HCT116 (cell line): ENCODE data around the gene SLC9A6. TPM values are rescaled to one million over a fixed set of nuclear protein-coding genes. Genes with fewer than 3 reads are reported as not detected.

Source experiments
- ATAC-seq: fragments of 200-7000 bp; cut with Tn5 transposase; 2 replicates; pipeline ENCODE4 v1.9.1; 2020; ENCODE audit warnings: mild to moderate bottlenecking, moderate library complexity
- BruUV-seq: library from RNA; stranded (reverse); fragments of 400-500 nt; replicated peaks from 2 replicates; lab custom pipeline; 2021; lab: Mats Ljungman, UMichigan
- CTCF ChIA-PET: fragments of 300-600 bp; sonication (Branson Sonifier 250); formaldehyde crosslinking; loops from one replicate; lab custom pipeline; 2021; ENCODE audit warnings: antibody characterized with exemption; lab: Charles Lee
- POLR2A ChIA-PET: fragments of 300-600, 350-600 bp; sonication (Branson Sonifier 250); formaldehyde crosslinking; loops from one replicate; lab custom pipeline; 2021; ENCODE audit warnings: antibody characterized with exemption; lab: Charles Lee
- RAD21 ChIA-PET, 2 experiments: fragments of 300-600 bp; sonication (Branson Sonifier 250); formaldehyde crosslinking; loops; one replicate each; lab custom pipeline; 2023; ENCODE audit warnings: low total read pairs in 2 of 2; ENCODE audit not compliant: uncharacterized antibody in 2 of 2, unreplicated experiment in 2 of 2, low non-redundant PET in 1 of 2; lab: Charles Lee
- DNase-seq: peaks from one replicate; pipeline ENCODE4 v3.0.0-alpha.2; 2010; ENCODE audit warnings: low read depth, low spot score
- H2AFZ ChIP-seq: fragments of 200-600 bp; shearing (Covaris generic), sonication (generic); 2 replicates; pipeline ENCODE4 v1.6.1; 2017; ENCODE audit warnings: low read depth, mixed run types, mixed read lengths, antibody characterized with exemption, low read length; ENCODE audit not compliant: poor library complexity, severe bottlenecking
- H3K27ac ChIP-seq: 2 replicates; pipeline ENCODE4 v1.5.1; 2012; ENCODE audit warnings: low read depth, low read length
- H3K27me3 ChIP-seq: fragments of 200-600 bp; sonication (generic); 2 replicates; pipeline ENCODE4 v1.6.1; 2016; ENCODE audit warnings: mixed run types, low read length, mixed read lengths; ENCODE audit not compliant: insufficient read depth
- H3K36me3 ChIP-seq, 2 experiments: fragments of 200-500 bp in 1 of 2; fragments of 200-600 bp in 1 of 2; sonication (Bioruptor generic) in 1 of 2; sonication (generic) in 1 of 2; 2 replicates each; pipeline versions ENCODE4 v1.5.1 to v1.6.1; 2014 to 2016; ENCODE audit warnings: low read length in 2 of 2, inconsistent platforms in 1 of 2, mixed read lengths in 1 of 2, mixed run types in 1 of 2; ENCODE audit not compliant: insufficient read depth in 2 of 2, control insufficient read depth in 1 of 2
- H3K4me1 ChIP-seq, 2 experiments: fragments of 200-600 bp in 1 of 2; sonication (generic) in 1 of 2; 2 replicates each; pipeline versions ENCODE4 v1.5.1 to v1.6.1; 2012 to 2017; ENCODE audit warnings: low read length in 2 of 2, inconsistent platforms in 1 of 2, mild to moderate bottlenecking in 1 of 2, mixed read lengths in 1 of 2, mixed run types in 1 of 2, moderate library complexity in 1 of 2; ENCODE audit not compliant: insufficient read depth in 2 of 2, control insufficient read depth in 1 of 2
- H3K4me2 ChIP-seq: fragments of 200-600 bp; sonication (generic); 2 replicates; pipeline ENCODE4 v1.6.1; 2017; ENCODE audit warnings: mixed run types, low read length, mixed read lengths
- H3K4me3 ChIP-seq, 2 experiments: fragments of 200-600 bp in 1 of 2; sonication (generic) in 1 of 2; replicated peaks in 1 of 2; 2 replicates each; pipeline ENCODE4 v1.5.1; 2011 to 2016; ENCODE audit warnings: low read length in 2 of 2, control low read depth in 1 of 2, low read depth in 1 of 2, mild to moderate bottlenecking in 1 of 2, mixed read lengths in 1 of 2, mixed run types in 1 of 2
- H3K79me2 ChIP-seq: fragments of 200-600 bp; sonication (generic); 2 replicates; pipeline ENCODE4 v1.6.1; 2017; ENCODE audit warnings: mild to moderate bottlenecking, mixed run types, low read length, moderate library complexity, mixed read lengths; ENCODE audit not compliant: insufficient read depth
- H3K9ac ChIP-seq: fragments of 200-600 bp; sonication (generic); 2 replicates; pipeline ENCODE4 v1.6.1; 2016; ENCODE audit warnings: low read length, mixed read lengths
- H3K9me2 ChIP-seq: fragments of 200-600 bp; sonication (generic), shearing (Covaris generic); 2 replicates; pipeline ENCODE4 v1.6.1; 2017; ENCODE audit warnings: mixed run types, mild to moderate bottlenecking, moderate library complexity; ENCODE audit not compliant: insufficient read depth
- H3K9me3 ChIP-seq, 2 experiments: fragments of 200-500 bp in 1 of 2; fragments of 200-600 bp in 1 of 2; sonication (Bioruptor generic) in 1 of 2; sonication (generic) in 1 of 2; 2 replicates each; pipeline ENCODE4 v1.6.1; 2014 to 2017; ENCODE audit warnings: low read length in 2 of 2, mixed read lengths in 2 of 2, inconsistent platforms in 1 of 2, low read depth in 1 of 2, mild to moderate bottlenecking in 1 of 2, mixed run types in 1 of 2, moderate library complexity in 1 of 2; ENCODE audit not compliant: control insufficient read depth in 1 of 2, insufficient read depth in 1 of 2
- H4K20me1 ChIP-seq: fragments of 200-600 bp; sonication (generic), shearing (Covaris generic); 2 replicates; pipeline ENCODE4 v1.6.1; 2017; ENCODE audit warnings: mixed run types, mild to moderate bottlenecking, moderate library complexity; ENCODE audit not compliant: insufficient read depth
- CBX3 ChIP-seq: IDR thresholded peaks from 2 replicates; pipeline ENCODE4 v1.6.1; 2012; ENCODE audit warnings: low read depth
- EGR1 ChIP-seq: IDR thresholded peaks from 2 replicates; pipeline ENCODE4 v1.6.1; 2012; ENCODE audit warnings: low read depth
- EZH2 ChIP-seq: fragments of 200-600 bp; sonication (generic); IDR thresholded peaks from 2 replicates; pipeline ENCODE4 v1.6.1; 2017; ENCODE audit warnings: antibody characterized with exemption, mixed run types
- JUND ChIP-seq: IDR thresholded peaks from 2 replicates; pipeline ENCODE4 v1.6.1; 2012
- POLR2A ChIP-seq: IDR thresholded peaks from 2 replicates; pipeline ENCODE4 v1.7.0; 2011; ENCODE audit warnings: borderline replicate concordance; ENCODE audit not compliant: insufficient read depth, insufficient read length; ENCODE audit errors: extremely low read depth
- POLR2AphosphoS5 ChIP-seq: IDR thresholded peaks from 2 replicates; pipeline ENCODE4 v1.6.1; 2011; ENCODE audit warnings: mild to moderate bottlenecking, low read depth, low read length, moderate library complexity
- RAD21 ChIP-seq: IDR thresholded peaks from 2 replicates; pipeline ENCODE4 v1.6.1; 2012; ENCODE audit warnings: low read depth, mild to moderate bottlenecking
- SRF ChIP-seq: IDR thresholded peaks from 2 replicates; pipeline ENCODE4 v1.6.1; 2012; ENCODE audit warnings: low read depth
- TCF7L2 ChIP-seq: IDR thresholded peaks from 2 replicates; pipeline ENCODE4 v1.7.0; 2011; ENCODE audit warnings: borderline replicate concordance, inconsistent platforms; ENCODE audit not compliant: insufficient read depth, insufficient read length; ENCODE audit errors: extremely low read depth
- YY1 ChIP-seq: IDR thresholded peaks from 2 replicates; pipeline ENCODE4 v1.6.1; 2011; ENCODE audit warnings: low read length, low read depth, moderate library complexity, mild to moderate bottlenecking; ENCODE audit not compliant: insufficient replicate concordance; ENCODE audit errors: extremely low read depth
- intact Hi-C: fragments of 100-400 bp; cut with micrococcal nuclease; formaldehyde crosslinking; loops from 2 replicates; pipeline ENCODE4 v1.10.0; 2022
- total RNA-seq: library from RNA; stranded (reverse); gene quantifications from one replicate; pipeline ENCODE4 v1.2.1, GENCODE V29; 2021; ENCODE audit not compliant: unreplicated experiment
- TF ChIP-seq, protein P1 (sequence below): IDR thresholded peaks from 2 replicates; pipeline ENCODE4 v1.6.1; 2011; ENCODE audit warnings: mild to moderate bottlenecking, low read length, moderate library complexity; ENCODE audit not compliant: insufficient replicate concordance; ENCODE audit errors: extremely low read depth
- TF ChIP-seq, protein P2 (sequence below): IDR thresholded peaks from 2 replicates; pipeline ENCODE4 v1.6.1; 2012; ENCODE audit warnings: low read depth

The SLC9A6 gene
- total RNA-seq, 1 experiment from 2014 or later, result 10.8 TPM

DNA sequence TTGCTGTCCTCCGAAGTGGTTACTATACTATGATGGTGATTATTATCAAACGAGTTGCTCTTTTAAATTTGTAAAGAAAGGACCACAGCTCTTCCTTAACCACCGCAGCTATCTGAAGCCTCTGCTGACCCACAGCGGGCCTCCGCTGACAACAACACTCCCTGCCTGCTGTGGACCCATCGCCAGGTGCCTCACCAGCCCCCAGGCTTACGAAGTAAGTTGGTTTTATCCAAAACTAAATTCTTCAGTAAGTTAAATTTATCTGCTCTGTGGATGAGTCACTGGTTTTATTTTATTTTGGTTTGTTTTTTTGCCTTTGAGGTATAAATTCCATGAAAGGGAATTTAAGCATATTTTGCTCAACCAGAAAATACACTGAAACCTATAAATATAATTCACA is 54.7 kb downstream of the SLC9A6 start:
- intact Hi-C loops, result no loop called here
- POLR2A ChIA-PET, result no interaction called here
- H3K9me3 ChIP-seq, result no peaks in the 10 kb centered on the region
- no peak for TF ChIP-seq SRF
- no peak for TF ChIP-seq EGR1
- TF ChIP-seq POLR2A, result no peak
- no peak for TF ChIP-seq RAD21
- TF ChIP-seq, protein P1, sequence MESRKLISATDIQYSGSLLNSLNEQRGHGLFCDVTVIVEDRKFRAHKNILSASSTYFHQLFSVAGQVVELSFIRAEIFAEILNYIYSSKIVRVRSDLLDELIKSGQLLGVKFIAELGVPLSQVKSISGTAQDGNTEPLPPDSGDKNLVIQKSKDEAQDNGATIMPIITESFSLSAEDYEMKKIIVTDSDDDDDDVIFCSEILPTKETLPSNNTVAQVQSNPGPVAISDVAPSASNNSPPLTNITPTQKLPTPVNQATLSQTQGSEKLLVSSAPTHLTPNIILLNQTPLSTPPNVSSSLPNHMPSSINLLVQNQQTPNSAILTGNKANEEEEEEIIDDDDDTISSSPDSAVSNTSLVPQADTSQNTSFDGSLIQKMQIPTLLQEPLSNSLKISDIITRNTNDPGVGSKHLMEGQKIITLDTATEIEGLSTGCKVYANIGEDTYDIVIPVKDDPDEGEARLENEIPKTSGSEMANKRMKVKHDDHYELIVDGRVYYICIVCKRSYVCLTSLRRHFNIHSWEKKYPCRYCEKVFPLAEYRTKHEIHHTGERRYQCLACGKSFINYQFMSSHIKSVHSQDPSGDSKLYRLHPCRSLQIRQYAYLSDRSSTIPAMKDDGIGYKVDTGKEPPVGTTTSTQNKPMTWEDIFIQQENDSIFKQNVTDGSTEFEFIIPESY, result no peak
- no peak for TF ChIP-seq EZH2
- no peak for TF ChIP-seq YY1
- TF ChIP-seq, all 23 proteins: peak for 0
- RAD21 ChIA-PET, result no interaction called here
- no peak overlapping the region for H3K4me3 ChIP-seq
- H3K4me1 ChIP-seq, result no peaks in the 10 kb centered on the region
- H2AFZ ChIP-seq, result no peak overlapping the region
- H3K27ac ChIP-seq, result no peak overlapping the region
- H3K36me3 ChIP-seq, result peaks cover 0 to 2% of the 10 kb centered on the region in 2 experiments; a peak in 1 of 4 replicates
- DNase-seq (no peak), ATAC-seq (no peak)
- no TSS peak for BruUV-seq
- CTCF ChIA-PET, result interaction anchor here (1.0 kb wide), 1 partner anchor 12 kb away, joined by 3 read pairs; no protein-coding TSS in a partner anchor
- H3K9me2 ChIP-seq, result no peaks in the 10 kb centered on the region
- no peaks in the 10 kb centered on the region for H4K20me1 ChIP-seq
- no peaks in the 10 kb centered on the region for H3K27me3 ChIP-seq
- H3K79me2 ChIP-seq, result no peaks in the 10 kb centered on the region
- H3K9ac ChIP-seq, result no peak overlapping the region
- no peak overlapping the region for H3K4me2 ChIP-seq

DNA sequence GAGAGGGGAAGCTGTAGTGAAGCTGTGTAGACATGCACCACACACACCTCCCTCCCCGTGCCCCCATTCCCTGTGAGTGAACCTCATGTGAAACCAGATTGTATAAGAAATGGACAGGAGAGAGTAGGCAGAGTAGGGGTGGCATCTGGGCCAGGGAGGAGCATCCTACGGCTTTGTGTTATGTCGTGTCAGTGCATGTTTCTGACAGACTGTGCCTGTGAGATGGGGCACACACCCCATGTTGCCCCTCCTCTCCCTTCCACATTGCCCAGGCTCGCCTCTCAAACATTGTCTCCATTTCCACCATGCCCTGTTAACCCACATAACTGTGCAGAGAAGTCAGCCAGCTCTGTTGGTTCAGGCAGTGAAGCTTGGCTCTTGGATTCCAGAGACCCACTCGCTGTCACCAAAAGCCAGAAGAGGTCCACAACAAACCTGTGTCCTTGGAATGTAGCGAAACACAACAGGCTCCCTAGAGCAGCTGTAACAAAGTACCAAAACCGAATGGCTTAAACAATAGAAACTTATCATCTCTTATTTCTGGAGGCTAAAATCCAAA is 56.1 kb downstream of the SLC9A6 start:
- Histone ChIP-seq H3K9me3 (no peaks in the 10 kb centered on the region), H3K27ac (no peak overlapping the region), H3K4me2 (no peak overlapping the region), H3K9ac (no peak overlapping the region), H3K4me3 (no peak overlapping the region), H3K79me2 (no peaks in the 10 kb centered on the region), H4K20me1 (no peaks in the 10 kb centered on the region), H3K36me3 (peaks cover 0 to 2% of the 10 kb centered on the region in 2 experiments; a peak in 1 of 4 replicates), H3K9me2 (no peaks in the 10 kb centered on the region), H3K27me3 (no peaks in the 10 kb centered on the region), H3K4me1 (no peaks in the 10 kb centered on the region), H2AFZ (no peak overlapping the region)
- intact Hi-C loops, result no loop called here
- ChIA-PET CTCF (no interaction called here), POLR2A (no interaction called here), RAD21 (no interaction called here)
- BruUV-seq, result no TSS peak
- no peak for DNase-seq
- no peak for ATAC-seq
- TF ChIP-seq, protein P2, sequence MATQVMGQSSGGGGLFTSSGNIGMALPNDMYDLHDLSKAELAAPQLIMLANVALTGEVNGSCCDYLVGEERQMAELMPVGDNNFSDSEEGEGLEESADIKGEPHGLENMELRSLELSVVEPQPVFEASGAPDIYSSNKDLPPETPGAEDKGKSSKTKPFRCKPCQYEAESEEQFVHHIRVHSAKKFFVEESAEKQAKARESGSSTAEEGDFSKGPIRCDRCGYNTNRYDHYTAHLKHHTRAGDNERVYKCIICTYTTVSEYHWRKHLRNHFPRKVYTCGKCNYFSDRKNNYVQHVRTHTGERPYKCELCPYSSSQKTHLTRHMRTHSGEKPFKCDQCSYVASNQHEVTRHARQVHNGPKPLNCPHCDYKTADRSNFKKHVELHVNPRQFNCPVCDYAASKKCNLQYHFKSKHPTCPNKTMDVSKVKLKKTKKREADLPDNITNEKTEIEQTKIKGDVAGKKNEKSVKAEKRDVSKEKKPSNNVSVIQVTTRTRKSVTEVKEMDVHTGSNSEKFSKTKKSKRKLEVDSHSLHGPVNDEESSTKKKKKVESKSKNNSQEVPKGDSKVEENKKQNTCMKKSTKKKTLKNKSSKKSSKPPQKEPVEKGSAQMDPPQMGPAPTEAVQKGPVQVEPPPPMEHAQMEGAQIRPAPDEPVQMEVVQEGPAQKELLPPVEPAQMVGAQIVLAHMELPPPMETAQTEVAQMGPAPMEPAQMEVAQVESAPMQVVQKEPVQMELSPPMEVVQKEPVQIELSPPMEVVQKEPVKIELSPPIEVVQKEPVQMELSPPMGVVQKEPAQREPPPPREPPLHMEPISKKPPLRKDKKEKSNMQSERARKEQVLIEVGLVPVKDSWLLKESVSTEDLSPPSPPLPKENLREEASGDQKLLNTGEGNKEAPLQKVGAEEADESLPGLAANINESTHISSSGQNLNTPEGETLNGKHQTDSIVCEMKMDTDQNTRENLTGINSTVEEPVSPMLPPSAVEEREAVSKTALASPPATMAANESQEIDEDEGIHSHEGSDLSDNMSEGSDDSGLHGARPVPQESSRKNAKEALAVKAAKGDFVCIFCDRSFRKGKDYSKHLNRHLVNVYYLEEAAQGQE, result no peak
- no peak for TF ChIP-seq JUND
- TF ChIP-seq TCF7L2, result no peak
- no peak for TF ChIP-seq CBX3
- TF ChIP-seq YY1, result no peak
- TF ChIP-seq POLR2AphosphoS5, result no peak
- no peak for TF ChIP-seq RAD21
- TF ChIP-seq SRF, result no peak
